Activated CD4-positive, CD25-positive, alpha-beta regulatory T cell treated with anti-CD3 and anti-CD28 coated beads, Interleukin-2, amount 50 U/mL, for 24 hours (primary cell): ENCODE measurements around the gene DAD1.
"Not testable (repeated sequence)": the region's sequence is repeated elsewhere in the genome, so short reads cannot be mapped to it uniquely, and the experiment has no call there.

ENCODE experiments used
- ATAC-seq, 2 donors: fragments of 150-1000 bp; cut with Tn5 transposase; one replicate each; pipeline ENCODE4 v1.10.0; 2021; ENCODE audit warnings: mild to moderate bottlenecking in 1 of 2, moderate library complexity in 1 of 2

The DAD1 gene

DNA sequence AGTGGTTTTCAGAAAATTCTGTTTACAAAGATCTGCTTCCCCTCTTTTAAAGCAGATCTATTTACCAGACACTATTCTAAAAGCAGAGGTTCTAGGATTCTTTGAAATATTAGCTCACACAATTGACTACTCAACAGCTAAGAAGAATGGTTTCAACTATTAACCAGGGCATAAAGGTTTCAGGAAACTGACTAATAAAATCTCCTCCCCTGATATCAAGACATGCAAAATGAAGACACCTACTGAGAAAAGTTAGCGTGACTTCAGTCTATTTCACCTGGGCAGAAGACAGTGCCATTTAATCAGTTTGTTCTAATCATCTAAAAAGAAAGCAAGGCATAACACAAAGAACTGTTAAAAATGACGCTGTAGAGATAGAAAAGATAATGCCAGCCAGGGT lies 22.2 kb downstream of the DAD1 start:
- peak; percentile 66 to 68 for ATAC-seq

- ATAC-seq: not testable (repeated sequence)
Observed at GRCh38 chr14:22566266-22566665, 22.8 kb downstream of the DAD1 start.

GRCh38 chr14:22565391-22565945 lies 23.6 kb downstream of the DAD1 start:
- ATAC-seq: no peak

GRCh38 chr14:22564463-22564862 lies 24.6 kb downstream of the DAD1 start:
- ATAC-seq: no peak

- ATAC-seq: no peak
Observed at GRCh38 chr14:22563987-22564386, 25.0 kb downstream of the DAD1 start.

DNA sequence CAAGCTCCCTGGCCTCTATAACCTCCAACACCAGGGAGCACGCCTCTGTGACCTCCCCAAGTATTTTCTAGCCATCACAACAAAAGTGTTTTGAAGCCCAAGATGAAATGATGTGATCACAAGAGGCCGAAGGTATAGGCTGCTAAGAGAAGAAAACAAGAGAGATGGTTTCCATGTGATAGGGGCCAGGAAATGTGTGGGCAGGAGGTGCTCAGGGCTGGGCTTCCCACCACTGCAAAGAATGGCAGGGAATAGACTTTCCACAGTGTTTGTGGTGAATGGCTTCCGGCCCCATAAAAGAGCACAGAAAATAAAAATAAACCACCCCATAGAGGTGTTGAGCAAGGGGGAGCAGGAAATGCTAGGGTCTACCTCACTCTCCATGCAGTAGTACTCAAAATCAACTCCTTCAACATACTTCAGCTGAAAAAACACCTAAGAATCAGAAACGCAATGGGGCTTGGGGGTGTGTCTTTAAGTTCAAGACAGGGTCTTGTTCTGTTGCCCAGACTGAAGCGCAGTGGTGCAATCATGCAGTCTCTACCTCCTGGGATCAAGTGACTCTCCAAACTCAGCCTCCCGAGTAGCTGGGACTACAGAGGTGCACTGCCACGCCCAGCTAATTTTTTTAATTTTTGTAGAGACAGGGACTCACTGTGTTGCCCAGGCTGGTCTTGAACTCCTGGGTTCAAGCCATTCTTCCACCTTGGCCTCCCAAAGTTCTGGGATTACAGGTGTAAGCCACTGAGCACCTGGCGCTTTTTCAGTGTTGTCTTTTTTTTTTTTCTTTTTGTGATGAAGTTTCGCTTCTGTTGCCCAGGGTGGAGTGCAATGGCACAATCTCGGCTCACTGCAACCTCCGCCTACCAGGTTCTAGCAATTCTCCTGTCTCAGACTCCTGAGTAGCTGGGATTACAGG lies 27.1 kb downstream of the DAD1 start:
- peak; percentile 21 to 22 for ATAC-seq

- ATAC-seq: no peak
Observed at GRCh38 chr14:22561366-22561660, 27.7 kb downstream of the DAD1 start.

- ATAC-seq: no peak
Observed at GRCh38 chr14:22560662-22561365, 28.2 kb downstream of the DAD1 start.

DNA sequence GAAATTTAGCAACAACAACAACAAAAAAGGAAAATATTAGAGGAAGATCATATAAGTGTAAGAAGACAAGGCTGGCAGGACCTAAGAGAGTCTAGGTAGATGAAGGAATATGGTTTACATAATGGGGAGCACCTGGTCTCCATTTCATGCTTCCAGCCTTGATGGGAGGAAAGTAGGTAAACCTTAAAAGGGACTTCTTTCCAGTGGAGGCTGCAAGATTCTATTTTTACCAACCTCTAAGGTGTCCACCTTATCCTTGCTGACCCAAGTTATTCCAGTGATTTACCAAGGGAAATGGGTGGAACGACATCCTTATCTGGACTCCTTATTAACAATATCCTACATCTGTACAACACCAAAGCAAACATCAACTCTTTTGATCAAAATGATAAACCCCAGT lies 30.0 kb downstream of the DAD1 start:
- ATAC-seq: no peak

- no peak for ATAC-seq
Observed at GRCh38 chr14:22558221-22558913, 30.7 kb downstream of the DAD1 start.

GRCh38 chr14:22557846-22558220 lies 31.2 kb downstream of the DAD1 start:
- ATAC-seq: no peak

DNA sequence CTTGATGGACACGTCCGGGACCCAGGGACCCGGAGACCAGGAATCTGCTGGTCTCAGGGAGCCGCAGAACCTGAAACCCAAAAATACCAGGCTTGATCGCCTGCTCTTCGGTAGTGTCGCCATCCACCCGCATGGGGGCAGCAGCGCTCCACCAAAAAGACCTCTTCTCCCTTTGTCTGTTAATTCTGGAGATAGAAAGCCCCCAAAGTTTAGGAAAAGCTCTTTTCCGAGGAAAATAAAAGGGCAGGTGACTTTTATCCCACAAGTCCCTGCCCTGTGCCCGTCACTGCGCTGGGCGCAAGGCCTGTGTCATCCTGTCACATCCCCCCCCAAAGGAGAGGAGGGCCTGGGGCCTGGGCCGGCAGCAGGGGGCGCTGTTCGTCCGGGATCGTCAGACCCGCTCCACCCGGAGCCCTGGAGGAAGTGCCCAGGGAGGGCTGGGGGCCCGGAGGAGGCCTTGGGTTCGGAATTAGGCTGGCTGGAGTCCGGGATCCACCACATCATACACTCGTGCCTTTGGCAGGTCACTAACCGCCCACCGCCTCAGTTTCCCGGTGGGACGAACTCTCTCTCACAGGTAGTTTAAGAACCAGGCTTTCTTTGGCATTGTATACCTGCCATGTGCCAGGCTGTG lies 31.9 kb downstream of the DAD1 start:
- peak; percentile 15 to 22 for ATAC-seq

DNA sequence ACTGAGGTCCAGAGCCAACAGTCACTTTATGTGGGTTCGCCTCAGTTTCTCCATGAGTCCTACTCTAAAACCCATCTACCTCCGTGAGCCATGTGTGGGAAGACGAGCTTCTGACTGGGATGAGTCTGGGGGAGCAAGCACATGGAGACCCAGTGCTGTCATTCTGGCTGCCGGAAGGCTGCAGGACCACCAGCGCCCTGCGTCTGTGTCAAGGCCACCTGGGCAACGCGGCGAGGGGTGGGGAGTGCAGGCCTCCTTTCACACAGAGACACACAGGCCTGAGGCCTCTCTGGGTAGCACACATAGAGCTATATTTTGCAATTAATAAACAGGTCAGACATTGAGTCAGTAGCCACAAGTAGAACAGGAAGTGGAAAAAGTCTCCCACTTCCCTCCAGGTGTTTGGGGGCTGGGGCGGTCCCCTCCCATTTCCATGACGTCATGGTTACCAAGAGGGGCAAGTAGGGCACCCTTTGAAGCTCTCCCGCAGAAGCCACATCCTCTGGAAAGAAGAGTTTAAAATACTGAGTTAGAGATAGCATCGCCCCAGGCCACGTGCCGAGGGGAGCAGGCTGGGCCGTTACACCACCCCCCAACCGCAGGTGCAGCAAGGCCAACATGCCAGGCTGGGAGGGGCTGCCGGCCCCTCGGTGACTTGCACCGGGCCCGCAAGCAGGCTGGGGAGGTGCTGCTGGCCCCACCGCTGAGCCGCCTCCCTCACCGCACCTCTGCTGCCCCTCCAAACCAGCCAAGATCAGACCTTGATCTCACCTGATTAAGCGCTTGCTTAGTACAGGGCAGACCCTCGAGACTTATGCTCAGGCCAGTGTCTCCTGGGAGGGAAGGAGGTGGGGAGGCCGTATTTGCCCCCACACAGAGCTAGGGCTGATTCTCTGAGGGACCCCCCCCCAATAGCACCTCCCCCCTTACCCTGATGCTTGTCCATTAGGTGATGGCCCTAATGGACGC lies 32.7 kb downstream of the DAD1 start:
- ATAC-seq: peak; percentile 69 to 73

GRCh38 chr14:22555384-22556011 lies 33.5 kb downstream of the DAD1 start:
- ATAC-seq: peak; percentile 19 to 23

DNA sequence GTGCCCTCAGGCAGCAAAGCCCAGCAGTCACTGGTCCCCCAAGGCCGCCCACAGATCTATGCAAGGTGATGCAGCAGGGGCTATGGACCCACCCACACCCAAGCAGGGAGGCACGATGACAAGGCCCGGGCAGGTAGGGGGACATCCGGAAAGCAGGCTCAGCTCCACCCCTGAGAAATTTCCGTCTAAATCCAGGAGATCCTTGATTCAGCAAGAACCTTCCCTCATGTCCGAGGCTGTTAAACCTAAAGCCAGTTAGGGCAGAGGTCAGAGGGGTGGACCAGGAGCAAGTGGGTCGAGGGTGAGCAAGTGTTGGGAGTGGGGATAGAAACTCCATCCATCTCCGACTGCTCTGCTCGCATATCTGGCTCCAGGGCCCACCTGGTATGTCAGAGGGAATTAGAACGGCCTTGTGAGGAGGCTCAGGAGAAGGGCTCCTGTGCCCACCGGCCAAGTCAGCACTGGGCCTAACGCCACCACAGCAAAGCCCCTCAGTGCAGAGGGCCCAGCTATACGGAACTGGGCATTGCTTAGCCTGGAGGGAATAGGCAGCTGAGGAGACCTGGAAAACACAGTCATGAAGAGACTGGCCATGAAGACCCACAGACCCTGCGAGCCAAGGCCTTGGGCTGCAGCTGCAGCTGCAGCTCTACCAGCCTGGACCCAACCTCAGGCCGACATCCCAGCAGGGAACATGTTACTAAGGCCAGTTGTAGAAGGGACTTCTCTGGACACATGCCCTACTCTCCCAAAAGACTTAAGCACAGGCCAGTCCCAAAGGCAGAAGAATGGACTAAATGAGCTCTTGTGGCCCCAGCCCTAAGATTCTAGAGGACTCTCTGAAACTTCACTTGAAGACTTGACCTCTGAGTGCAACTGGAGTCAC lies 34.3 kb downstream of the DAD1 start:
- ATAC-seq: no peak

DNA sequence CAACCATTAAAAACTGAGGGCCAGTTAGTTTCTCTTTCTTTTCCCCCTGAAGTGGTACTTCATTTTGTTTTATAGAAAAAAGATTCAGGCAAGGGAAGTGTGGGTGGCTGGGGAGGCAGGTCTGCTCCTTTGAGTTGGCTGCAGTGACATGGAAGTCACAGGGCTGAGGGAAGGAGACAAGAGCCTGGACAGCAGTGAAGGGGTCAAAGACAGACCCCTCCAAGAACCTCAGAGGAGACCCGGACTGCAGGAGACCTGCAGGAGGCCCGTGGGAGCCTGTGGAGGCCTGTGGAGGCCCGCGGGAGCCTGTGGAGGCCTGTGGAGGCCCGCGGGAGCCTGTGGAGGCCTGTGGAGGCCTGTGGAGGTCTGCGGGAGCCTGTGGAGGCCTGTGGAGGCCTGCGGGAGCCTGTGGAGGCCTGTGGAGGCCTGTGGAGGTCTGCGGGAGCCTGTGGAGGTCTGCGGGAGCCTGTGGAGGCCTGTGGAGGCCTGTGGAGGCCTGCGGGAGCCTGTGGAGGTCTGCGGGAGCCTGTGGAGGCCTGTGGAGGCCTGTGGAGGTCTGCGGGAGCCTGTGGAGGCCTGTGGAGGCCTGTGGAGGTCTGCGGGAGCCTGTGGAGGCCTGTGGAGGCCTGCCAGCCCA lies 35.0 kb downstream of the DAD1 start:
- ATAC-seq: not testable (repeated sequence)

DNA sequence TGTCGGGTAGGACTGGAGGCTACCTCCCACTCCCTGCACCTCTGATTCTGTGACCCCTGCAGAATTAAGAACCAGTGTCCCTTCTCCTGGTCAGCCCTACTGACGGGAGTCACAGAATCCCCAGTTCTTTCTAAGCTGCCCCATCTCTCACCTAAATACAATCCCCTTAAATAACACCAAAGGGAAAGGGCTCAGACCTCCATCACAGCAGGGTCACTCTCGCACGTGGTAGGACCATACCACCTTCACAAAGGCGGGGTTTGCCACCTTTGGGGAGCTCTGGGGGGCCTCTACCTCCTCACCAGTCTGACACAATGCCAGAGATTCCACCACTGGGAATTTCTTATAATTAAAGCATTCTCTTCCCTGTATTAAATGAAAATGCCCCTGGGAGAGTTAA lies 35.6 kb downstream of the DAD1 start:
- ATAC-seq: no peak

DNA sequence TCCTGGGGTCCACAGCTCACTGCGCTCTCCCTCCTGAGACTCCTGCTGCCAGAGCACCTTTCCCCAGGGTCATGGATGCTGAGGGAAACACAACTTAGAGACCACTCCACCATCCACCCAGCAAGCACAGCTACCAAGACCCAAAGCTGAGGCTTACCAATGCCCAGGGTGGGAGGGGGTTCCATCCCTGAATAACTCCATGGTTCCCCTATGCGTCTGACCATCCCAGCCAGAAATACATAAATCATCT lies 36.3 kb downstream of the DAD1 start:
- no peak for ATAC-seq

- no peak for ATAC-seq
Observed at GRCh38 chr14:22552001-22552826, 36.8 kb downstream of the DAD1 start.
